HG02870 (cell line): ENCODE data around the gene CFAP100.

Experiments used
- ATAC-seq: cut with Tn5 transposase; IDR thresholded peaks from one replicate; pipeline ENCODE4 v1.9.1; 2021; ENCODE audit warnings: mild to moderate bottlenecking, moderate library complexity; ENCODE audit not compliant: unreplicated experiment

CFAP100 gene

GRCh38 chr3:126373682-126374601, 20.8 kb upstream of the CFAP100 start:
- ATAC-seq: no peak

DNA sequence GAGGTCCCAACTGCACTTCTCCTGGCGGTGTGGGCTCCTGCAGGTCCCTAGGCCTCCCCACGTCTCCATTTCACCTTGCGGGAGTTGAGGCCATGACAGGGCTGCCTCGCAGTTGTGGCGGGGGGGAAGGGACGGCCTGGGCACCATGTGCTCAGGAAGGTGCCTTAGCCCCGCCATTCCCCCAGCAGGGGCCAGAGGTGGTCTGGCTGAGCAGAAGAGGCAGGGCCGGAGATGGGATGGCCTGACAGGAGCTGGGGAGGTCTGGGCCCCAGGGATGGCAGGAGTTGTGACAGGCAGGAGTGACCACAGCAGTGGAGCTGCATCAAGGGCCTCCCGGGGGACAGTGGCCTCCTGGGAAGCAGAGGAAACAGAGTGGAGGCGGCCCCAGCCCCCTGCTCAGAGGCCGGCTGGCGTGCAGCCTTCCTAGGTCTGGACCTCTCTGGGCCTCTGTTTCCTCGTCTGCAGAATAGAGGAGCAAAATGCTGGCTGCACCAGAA, 18.8 kb upstream of the CFAP100 start:
- no peak for ATAC-seq

GRCh38 chr3:126376444-126376843, 18.3 kb upstream of the CFAP100 start:
- ATAC-seq: no peak

DNA sequence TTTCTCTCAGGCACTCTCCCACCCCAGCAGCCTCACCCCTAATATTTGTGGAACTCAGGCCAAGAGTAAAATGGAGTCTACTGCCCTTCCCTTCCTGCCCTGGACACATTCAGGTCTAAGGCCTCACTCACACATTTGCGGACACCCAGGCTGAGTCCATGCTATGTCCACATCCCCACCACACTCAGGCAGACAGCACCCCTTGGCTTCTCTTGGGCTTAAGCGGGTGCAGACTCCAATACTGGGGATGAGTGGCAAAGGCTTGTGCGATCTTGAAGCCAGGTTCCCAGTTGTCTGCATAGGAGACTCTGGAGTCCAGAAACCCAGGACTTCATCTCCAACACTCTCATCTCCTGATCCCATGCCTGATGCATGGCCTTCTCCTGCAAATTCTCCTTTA, 17.5 kb upstream of the CFAP100 start:
- ATAC-seq: no peak

DNA sequence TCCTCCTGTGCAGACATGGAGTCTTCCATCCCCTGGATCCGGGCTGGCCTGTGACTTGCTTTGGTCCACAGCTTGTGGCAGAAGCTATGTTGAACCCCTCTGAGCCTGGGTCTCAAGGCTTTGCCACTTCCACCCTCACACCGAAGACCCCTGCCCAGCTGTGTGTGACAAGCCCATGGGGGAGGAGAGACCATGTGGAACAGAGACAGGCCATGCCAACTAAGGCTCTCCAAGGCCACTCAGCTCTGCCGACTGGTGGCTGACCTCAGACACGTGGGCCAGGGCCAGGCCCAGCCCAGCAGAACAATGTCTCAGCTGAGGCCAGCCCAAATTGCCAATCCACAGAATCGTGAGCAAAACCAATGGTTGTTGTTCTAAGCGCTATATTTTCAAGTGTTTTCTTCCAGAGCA, 16.4 kb upstream of the CFAP100 start:
- ATAC-seq: no peak

GRCh38 chr3:126380011-126380768, 14.5 kb upstream of the CFAP100 start:
- no peak for ATAC-seq

GRCh38 chr3:126381966-126382365, 12.7 kb upstream of the CFAP100 start:
- ATAC-seq: no peak

GRCh38 chr3:126389112-126389793, 5.5 kb upstream of the CFAP100 start:
- no peak for ATAC-seq

DNA sequence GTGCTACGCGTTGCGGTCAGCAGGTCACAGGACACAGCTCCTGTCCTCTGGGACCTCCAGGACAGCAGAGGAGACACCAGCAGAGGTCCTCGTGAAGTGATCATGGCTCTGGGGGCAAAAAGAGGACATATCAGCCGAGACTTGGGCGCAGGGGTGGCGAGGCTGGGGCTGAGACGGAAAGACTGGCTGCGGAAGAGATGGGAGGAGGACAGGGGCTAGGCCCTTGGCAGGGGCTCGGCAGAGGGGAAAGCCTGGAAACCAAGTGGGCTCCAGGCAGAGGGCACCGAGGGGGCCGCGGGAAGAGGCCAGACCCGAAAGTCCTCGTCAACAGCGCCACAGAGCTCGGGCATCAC, 4.9 kb upstream of the CFAP100 start:
- ATAC-seq: no peak

DNA sequence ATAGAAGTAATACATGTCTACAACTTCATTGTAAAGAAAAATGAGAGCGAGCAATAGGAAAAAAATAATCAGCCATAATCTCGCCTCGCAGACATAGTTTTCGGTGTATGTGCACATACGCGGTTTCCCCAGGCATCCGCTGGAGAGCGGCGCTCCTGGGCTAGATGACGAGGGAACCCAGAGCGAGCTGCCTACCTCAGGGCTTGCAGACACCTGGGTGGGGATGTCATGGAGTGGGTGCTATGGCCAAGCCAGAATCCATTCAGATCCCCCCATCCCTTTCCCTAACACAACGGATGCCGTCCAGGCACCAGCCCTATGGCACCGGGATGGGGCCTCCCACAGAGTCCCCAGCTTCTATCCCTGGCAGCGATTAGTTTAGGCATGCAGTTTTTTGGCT, 4.5 kb upstream of the CFAP100 start:
- ATAC-seq: no peak

GRCh38 chr3:126390751-126391150, 4.0 kb upstream of the CFAP100 start:
- ATAC-seq: no peak

DNA sequence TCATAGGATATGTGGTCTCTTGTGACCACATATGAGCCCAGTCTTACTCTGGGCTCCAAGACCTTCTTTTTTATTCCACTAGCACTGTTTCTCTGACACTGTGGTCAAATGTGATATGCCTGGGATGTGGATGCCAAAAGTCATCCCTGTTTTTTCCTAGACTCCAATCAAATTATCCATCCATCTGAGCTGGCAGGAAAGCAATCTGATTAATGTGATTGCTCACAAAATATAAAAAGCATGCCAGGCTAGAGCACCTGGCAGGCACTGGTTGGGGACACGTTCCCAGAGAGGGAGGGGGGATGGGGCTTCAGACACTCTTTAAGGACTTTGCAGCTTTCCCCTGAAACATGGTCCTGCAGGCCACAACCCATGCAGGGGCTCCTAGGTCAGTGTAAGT, 3.1 kb upstream of the CFAP100 start:
- ATAC-seq: no peak

DNA sequence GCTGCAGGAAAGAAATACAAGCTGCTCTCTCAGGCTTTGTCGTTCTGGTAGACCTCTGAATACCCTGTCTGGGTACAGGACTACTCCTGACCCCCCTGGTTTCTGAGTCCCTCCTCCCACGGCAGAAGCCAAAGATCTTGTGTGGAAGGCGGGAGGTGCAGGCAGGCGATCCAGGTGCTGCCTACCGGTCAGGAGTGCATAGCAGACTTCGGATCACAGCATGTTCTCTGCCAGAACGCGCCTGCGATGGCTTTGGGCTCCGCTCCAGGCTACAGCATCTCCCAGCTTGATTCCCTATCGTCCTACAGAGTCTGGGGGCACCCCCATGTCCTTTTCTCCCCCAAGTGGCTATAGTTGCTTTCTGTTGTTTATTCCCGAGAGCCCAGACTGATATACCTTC, 2.5 kb upstream of the CFAP100 start:
- ATAC-seq: no peak

DNA sequence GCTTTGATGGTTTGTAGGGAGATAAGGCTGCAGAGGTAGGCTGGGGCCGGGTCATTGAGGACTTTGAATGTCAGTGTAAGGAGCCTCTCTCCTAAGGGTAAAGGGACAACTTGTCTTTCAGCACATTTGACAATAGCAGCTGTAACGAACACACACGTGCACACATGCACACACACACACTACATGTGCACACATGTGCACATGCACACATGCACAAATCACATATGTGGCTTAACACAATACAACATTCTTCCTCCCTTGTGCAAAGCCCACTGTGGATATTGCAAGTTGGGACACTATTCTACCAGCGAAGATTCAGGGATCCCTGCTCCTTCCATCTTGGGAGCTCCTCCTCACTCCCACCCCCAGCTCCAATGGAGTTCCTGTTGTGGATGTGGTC, 1.1 kb upstream of the CFAP100 start:
- no peak for ATAC-seq

DNA sequence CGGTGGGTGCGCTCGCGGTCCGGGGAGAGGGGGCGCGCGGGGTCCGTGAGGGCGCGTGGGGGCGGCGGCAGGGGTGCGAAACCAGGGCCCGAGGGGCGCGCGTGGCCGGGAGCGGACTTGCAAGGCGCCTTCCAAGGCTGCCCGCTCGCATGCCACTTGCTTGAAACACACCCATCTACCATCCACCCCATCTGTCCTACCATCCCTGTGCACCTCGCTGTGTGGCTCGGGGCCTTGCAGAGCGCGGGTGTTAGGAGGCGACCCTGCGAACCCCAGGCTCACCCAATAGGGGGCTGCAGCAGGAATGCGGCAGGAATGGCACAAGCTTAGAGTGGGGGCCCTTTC, 240 bp downstream of the CFAP100 start:
- ATAC-seq: no peak

- no peak for ATAC-seq
These were observed 1.3 kb downstream of the CFAP100 start for GRCh38 chr3:126395846-126396513.

- no peak for ATAC-seq
These were observed 1.8 kb downstream of the CFAP100 start for GRCh38 chr3:126396536-126396935.

GRCh38 chr3:126397610-126398422, 3.1 kb downstream of the CFAP100 start:
- ATAC-seq: no peak

DNA sequence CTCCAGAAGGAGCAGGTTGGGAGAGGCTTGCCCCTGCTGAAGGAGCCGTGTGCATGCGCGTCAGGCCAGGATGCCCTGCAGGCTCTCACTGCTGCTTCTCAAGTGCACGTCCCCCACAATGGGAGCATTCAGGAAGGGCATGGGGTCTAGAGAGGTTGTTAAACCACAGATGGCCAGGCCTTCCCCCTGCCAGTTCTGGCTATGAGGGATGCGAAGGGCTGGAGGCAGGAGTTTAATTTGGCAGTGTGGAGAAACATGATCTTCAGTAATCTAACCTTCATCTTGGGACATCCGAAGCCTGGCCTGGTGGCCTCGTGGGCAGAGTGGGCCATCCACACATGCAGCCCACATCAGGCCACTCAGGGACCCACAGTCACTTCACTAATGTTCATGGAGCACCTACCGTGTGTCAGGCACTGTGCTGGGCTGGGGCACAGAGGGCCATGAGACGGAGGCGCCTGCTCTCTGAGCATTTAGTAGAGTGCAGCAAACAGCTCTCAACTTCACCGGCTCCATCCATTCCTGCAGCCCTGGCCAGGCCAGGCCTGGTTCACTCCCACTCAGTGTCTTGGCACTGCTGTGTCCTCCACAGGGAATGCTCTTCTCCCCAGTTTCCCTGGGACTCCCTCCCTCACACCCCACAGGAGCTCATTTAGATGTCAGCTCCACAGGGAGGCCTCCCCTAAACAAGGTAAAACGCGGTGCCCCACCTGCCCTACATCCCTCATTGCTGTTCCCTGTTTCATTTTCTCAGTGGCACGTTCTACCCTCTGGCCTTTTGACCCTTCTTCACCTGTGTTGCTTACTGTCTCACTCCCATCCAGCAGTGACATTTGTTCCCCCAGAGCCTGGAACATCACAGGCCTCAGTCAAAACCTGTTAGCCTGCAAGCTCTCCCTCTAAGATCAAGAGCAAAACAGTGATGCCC, 4.0 kb downstream of the CFAP100 start:
- ATAC-seq: no peak
